GM12878 (cell line): ENCODE measurements around the gene RPS6KA3. TPM values are rescaled to one million over a fixed set of nuclear protein-coding genes. Genes with fewer than 3 reads are reported as not detected.

Experiments used
- ATAC-seq: fragments of 200-7000 bp; cut with Tn5 transposase; 3 replicates; pipeline ENCODE4 v1.9.1; 2020; ENCODE audit warnings: mild to moderate bottlenecking, moderate library complexity
- BruUV-seq: library from RNA; stranded (reverse); fragments of 400-500 nt; replicated peaks from 2 replicates; lab custom pipeline; 2021; lab: Mats Ljungman, UMichigan
- CTCF ChIA-PET: fragments of 300-600 bp; sonication (Branson Sonifier 250); formaldehyde crosslinking; extraction: SDS; loops from one replicate; lab custom pipeline; 2021; ENCODE audit warnings: inconsistent platforms; lab: Yijun Ruan, JAX
- POLR2A ChIA-PET: fragments of 350-600 bp; formaldehyde crosslinking; extraction: SDS; loops from one replicate; lab custom pipeline; 2021; ENCODE audit warnings: inconsistent platforms; lab: Charles Lee
- RAD21 ChIA-PET: fragments of 300-600 bp; sonication (Branson Sonifier 250); formaldehyde crosslinking; loops from one replicate; lab custom pipeline; 2023; ENCODE audit warnings: antibody characterized with exemption; ENCODE audit not compliant: unreplicated experiment; lab: Charles Lee
- SMC1A ChIA-PET: fragments of 300-600 bp; sonication (Branson Sonifier 250); formaldehyde crosslinking; loops from one replicate; lab custom pipeline; 2023; ENCODE audit not compliant: unreplicated experiment, uncharacterized antibody; lab: Charles Lee
- DNase-seq: peaks from one replicate; pipeline ENCODE4 v3.0.0-alpha.2; 2011; ENCODE audit warnings: low read depth, low spot score
- FAIRE-seq: peaks from 3 replicates; lab custom pipeline; 2011; peaks lifted over from hg19 to GRCh38; lab: Jason Lieb, UNC
- H2AFZ ChIP-seq: 2 replicates; pipeline ENCODE4 v1.6.0; 2011; ENCODE audit warnings: low read depth, low read length, control low read depth; ENCODE audit not compliant: control insufficient read depth
- H3K27ac ChIP-seq: 2 replicates; pipeline ENCODE4 v1.5.1; 2011; ENCODE audit warnings: control low read depth; ENCODE audit not compliant: control insufficient read depth, insufficient read depth
- H3K27me3 ChIP-seq, 2 experiments: replicated peaks in 1 of 2; 2 replicates each; pipeline versions ENCODE4 v1.6.0 to v1.6.1; 2011; ENCODE audit warnings: low read length in 1 of 2; ENCODE audit not compliant: control insufficient read depth in 2 of 2, insufficient read depth in 2 of 2
- H3K36me3 ChIP-seq, 2 experiments: 2 replicates each; pipeline ENCODE4 v1.5.1; 2011; ENCODE audit warnings: low read length in 1 of 2; ENCODE audit not compliant: control insufficient read depth in 2 of 2, insufficient read depth in 2 of 2
- H3K4me1 ChIP-seq: 2 replicates; pipeline ENCODE4 v1.6.1; 2011; ENCODE audit warnings: mild to moderate bottlenecking, low read length, moderate library complexity, mixed read lengths; ENCODE audit not compliant: control insufficient read depth, insufficient read depth
- H3K4me2 ChIP-seq: 2 replicates; pipeline ENCODE4 v1.6.0; 2011; ENCODE audit warnings: control low read depth; ENCODE audit not compliant: control insufficient read depth, insufficient read depth
- H3K4me3 ChIP-seq: fragments of 200-600 bp; sonication (generic); 2 replicates; pipeline ENCODE4 v1.5.1; 2016
- H3K79me2 ChIP-seq: 2 replicates; pipeline ENCODE4 v1.6.0; 2011; ENCODE audit warnings: low read length; ENCODE audit not compliant: control insufficient read depth, insufficient read depth
- H3K9ac ChIP-seq: 2 replicates; pipeline ENCODE4 v1.8.0; 2011; ENCODE audit warnings: low read length, control low read depth, mixed read lengths; ENCODE audit not compliant: control insufficient read depth, insufficient read depth
- H3K9me3 ChIP-seq: replicated peaks from 3 replicates; pipeline ENCODE4 v1.5.1; 2011; ENCODE audit warnings: mild to moderate bottlenecking, low read length; ENCODE audit not compliant: control insufficient read depth, insufficient read depth
- H4K20me1 ChIP-seq: 2 replicates; pipeline ENCODE4 v1.6.0; 2011; ENCODE audit not compliant: control insufficient read depth, insufficient read depth
- CEBPB ChIP-seq, 2 experiments: fragments of 150-350 bp in 1 of 2; IDR thresholded peaks; 2 replicates each; pipeline ENCODE4 v1.6.1; 2012 to 2014; ENCODE audit warnings: low read depth in 2 of 2, low read length in 2 of 2, borderline replicate concordance in 1 of 2, inconsistent platforms in 1 of 2
- CHD1 ChIP-seq: IDR thresholded peaks from 2 replicates; pipeline ENCODE4 v1.6.1; 2012; ENCODE audit warnings: low read depth, low read length, improper control_type of control experiment
- ESRRA ChIP-seq: IDR thresholded peaks from 2 replicates; pipeline ENCODE4 v1.6.1; 2012; ENCODE audit warnings: mild to moderate bottlenecking, low read length, improper control_type of control experiment
- IKZF2 ChIP-seq, 2 experiments: fragments of 450-650 bp; IDR thresholded peaks; 2 replicates each; pipeline ENCODE4 v1.6.1; 2017; ENCODE audit warnings: mild to moderate bottlenecking in 2 of 2, moderate library complexity in 2 of 2
- IRF5 ChIP-seq: fragments of 450-650 bp; IDR thresholded peaks from 2 replicates; pipeline ENCODE4 v1.6.1; 2017; ENCODE audit warnings: borderline replicate concordance
- MYC ChIP-seq: IDR thresholded peaks from 2 replicates; pipeline ENCODE4 v1.6.1; 2011; ENCODE audit warnings: mild to moderate bottlenecking, low read length, moderate library complexity, inconsistent platforms; ENCODE audit not compliant: insufficient read depth, insufficient replicate concordance, insufficient read length, severe bottlenecking
- NR2C2 ChIP-seq: IDR thresholded peaks from 2 replicates; pipeline ENCODE4 v1.6.1; 2011; ENCODE audit warnings: borderline replicate concordance, low read depth; ENCODE audit not compliant: control insufficient read depth, insufficient read length
- PKNOX1 ChIP-seq: fragments of 450-650 bp; IDR thresholded peaks from 2 replicates; pipeline ENCODE4 v1.6.1; 2016; ENCODE audit warnings: mild to moderate bottlenecking
- SMAD1 ChIP-seq: fragments of 450-650 bp; IDR thresholded peaks from 2 replicates; pipeline ENCODE4 v1.6.1; 2018; ENCODE audit warnings: mild to moderate bottlenecking, low read depth; ENCODE audit not compliant: partially characterized antibody
- SPI1 ChIP-seq: IDR thresholded peaks from 2 replicates; pipeline ENCODE4 v1.6.1; 2011; ENCODE audit warnings: low read depth, mild to moderate bottlenecking, low read length, moderate library complexity, borderline replicate concordance; ENCODE audit not compliant: insufficient read depth
- USF2 ChIP-seq: IDR thresholded peaks from 2 replicates; pipeline ENCODE4 v1.6.1; 2011; ENCODE audit warnings: low read depth, low read length, improper control_type of control experiment, borderline replicate concordance
- ZNF24 ChIP-seq: fragments of 450-650 bp; IDR thresholded peaks from 2 replicates; pipeline ENCODE4 v1.6.1; 2017; ENCODE audit warnings: antibody characterized with exemption, mild to moderate bottlenecking
- ZNF687 ChIP-seq: fragments of 450-650 bp; IDR thresholded peaks from 2 replicates; pipeline ENCODE4 v1.6.1; 2017; ENCODE audit warnings: mild to moderate bottlenecking, moderate library complexity
- WGBS: methylation state at CpG from one replicate; pipeline ENCODE4 v1.1.6; 2016; ENCODE audit warnings: low lambda C conversion rate; ENCODE audit not compliant: insufficient replicate concordance, insufficient coverage; ENCODE audit errors: missing lambda C conversion rate; 5-methylcytosine and 5-hydroxymethylcytosine counted together
- in situ Hi-C: fragments of 300-500 bp; cut with MboI; formaldehyde crosslinking; loops from 9 replicates; pipeline ENCODE4 v1.14.3; 2018; ENCODE audit warnings: mixed read lengths
- intact Hi-C: fragments of 100-400 bp; cut with micrococcal nuclease; formaldehyde crosslinking; loops from one replicate; pipeline ENCODE4 v1.14.2; 2022; ENCODE audit not compliant: unreplicated experiment
- polyA plus RNA-seq, 11 experiments: library from polyadenylated mRNA; depleted of rRNA in 4 of 11; unstranded in 6 of 11; stranded (reverse) in 5 of 11; fragments of >200 nt; fragmentation: Nextera tagmentation in 4 of 11; fragmentation: Illumina TruSeq in 1 of 11; extraction: Ambion mirVana in 4 of 11; extraction: Trizol in 1 of 11; gene quantifications; 1 replicate in 1 of 11; 2 replicates in 10 of 11; pipeline versions ENCODE4 v1.2.1 to v1.2.3, GENCODE V29; 2011 to 2016; ENCODE audit warnings: inconsistent platforms in 2 of 11, missing spikeins in 2 of 11, low read depth in 1 of 11
- total RNA-seq, 4 experiments: library from RNA; depleted of rRNA in 3 of 4; stranded (reverse); fragments of >200 nt in 3 of 4; fragmentation: Illumina TruSeq in 1 of 4; extraction: Trizol in 1 of 4; gene quantifications; 2 replicates each; pipeline versions ENCODE4 v1.2.1 to v1.2.3, GENCODE V29; 2013 to 2021

The RPS6KA3 gene
- total and polyA plus RNA-seq, 10 of the 15 experiments (the other 5 are each of a cell fraction or from before 2014, with no cell fraction given) = 2.8 to 35.6 (median 15.8) TPM

- TF ChIP-seq CEBPB (IDR thresholded peaks at IDR 0.05; ENCODE audit: borderline replicate concordance in 1 of 2, low read depth in 2 of 2, low read length in 2 of 2) = no peak
- TF ChIP-seq SMAD1 = no peak
- no peak for TF ChIP-seq IKZF2 (IDR thresholded peaks at IDR 0.05)
These were observed 123.1 kb downstream of the RPS6KA3 start (continued) for GRCh38 chrX:20143561-20143960.

- ChIA-PET RAD21 (no interaction called here), POLR2A (no interaction called here), SMC1A (no interaction called here), CTCF (no interaction called here)
- in situ Hi-C loops = no loop called here
- FAIRE-seq (no peak), DNase-seq (no peak), ATAC-seq (no peak)
- Histone ChIP-seq H3K9ac (no peak overlapping the region), H4K20me1 (no peaks in the 10 kb centered on the region), H3K36me3 (no peaks in the 10 kb centered on the region), H3K27me3 (no peaks in the 10 kb centered on the region), H3K27ac (no peak overlapping the region), H3K9me3 (no peaks in the 10 kb centered on the region), H3K79me2 (peaks cover 32% of the 10 kb centered on the region), H2AFZ (no peak overlapping the region), H3K4me1 (peaks cover 8% of the 10 kb centered on the region; the same call in 1 of the 2 replicates), H3K4me2 (no peak overlapping the region; the same call in 1 of the 2 replicates), H3K4me3 (no peak overlapping the region)
- BruUV-seq = no TSS peak
- intact Hi-C loops = no loop called here
- 84% methylated on average over 6 of the region's 6 CpGs for WGBS
- TF ChIP-seq CEBPB (IDR thresholded peaks at IDR 0.05; ENCODE audit: borderline replicate concordance in 1 of 2, low read depth in 2 of 2, low read length in 2 of 2) = no peak
- no peak for TF ChIP-seq USF2
- TF ChIP-seq IRF5 = no peak
- TF ChIP-seq MYC = no peak
- no peak for TF ChIP-seq ZNF24
- no peak for TF ChIP-seq PKNOX1
- TF ChIP-seq ZNF687 = no peak
- no peak for TF ChIP-seq IKZF2 (IDR thresholded peaks at IDR 0.05)
- no peak for TF ChIP-seq ESRRA
- no peak for TF ChIP-seq CHD1
- no peak for TF ChIP-seq SPI1
- TF ChIP-seq NR2C2 = no peak
These were observed 123.6 kb downstream of the RPS6KA3 start for GRCh38 chrX:20143111-20143510.
